Osteocyte (in vitro differentiated cells): ENCODE results near the gene COL7A1. TPM values are rescaled to one million over a fixed set of nuclear protein-coding genes. Genes with fewer than 3 reads are reported as not detected.

Experiments
- DNase-seq: peaks from one replicate; pipeline ENCODE4 v3.0.0; 2021; ENCODE audit warnings: mixed read lengths; ENCODE audit not compliant: unreplicated experiment; ENCODE audit errors: extremely low spot score
- H3K27ac Mint-ChIP-seq: one replicate; pipeline ENCODE4 v1.8.0; 2021; ENCODE audit warnings: mild to moderate bottlenecking, mixed read lengths; ENCODE audit not compliant: unreplicated experiment
- H3K27me3 Mint-ChIP-seq: one replicate; pipeline ENCODE4 v1.8.0; 2021; ENCODE audit warnings: mixed read lengths; ENCODE audit not compliant: unreplicated experiment
- H3K36me3 Mint-ChIP-seq: one replicate; pipeline ENCODE4 v1.8.0; 2021; ENCODE audit warnings: mixed read lengths; ENCODE audit not compliant: unreplicated experiment
- H3K4me1 Mint-ChIP-seq: one replicate; pipeline ENCODE4 v1.8.0; 2021; ENCODE audit warnings: mixed read lengths; ENCODE audit not compliant: unreplicated experiment
- H3K4me3 Mint-ChIP-seq: one replicate; pipeline ENCODE4 v1.8.0; 2021; ENCODE audit warnings: mild to moderate bottlenecking, moderate library complexity, mixed read lengths; ENCODE audit not compliant: unreplicated experiment
- H3K9me3 Mint-ChIP-seq: one replicate; pipeline ENCODE4 v1.8.0; 2021; ENCODE audit warnings: mixed read lengths; ENCODE audit not compliant: unreplicated experiment
- CTCF ChIP-seq: fragments of 200-600 bp; sonication (generic); IDR thresholded peaks from 2 replicates; pipeline ENCODE4 v1.5.0; 2021; ENCODE audit warnings: antibody characterized with exemption, mild to moderate bottlenecking, moderate library complexity
- total RNA-seq: library from RNA; stranded (reverse); gene quantifications from 2 replicates; pipeline ENCODE4 v1.2.1, GENCODE V29; 2021

The COL7A1 gene
- total RNA-seq, 1 donor from 2014 or later, result 16.6 TPM

GRCh38 chr3:48617559-48617958, 22.4 kb upstream of the COL7A1 start:
- H3K36me3 Mint-ChIP-seq, result no peaks in the 10 kb centered on the region
- no peaks in the 10 kb centered on the region for H3K27me3 Mint-ChIP-seq
- H3K9me3 Mint-ChIP-seq, result peaks cover 4% of the 10 kb centered on the region
- H3K4me1 Mint-ChIP-seq, result peaks cover 39% of the 10 kb centered on the region
- no peak overlapping the region for H3K4me3 Mint-ChIP-seq
- no peak for DNase-seq
- no peak for TF ChIP-seq CTCF
- H3K27ac Mint-ChIP-seq, result peak overlapping the region; percentile 94

- Mint-ChIP-seq H3K4me1 (peaks cover 26% of the 10 kb centered on the region), H3K27ac (peak overlapping the region; percentile 69), H3K27me3 (no peaks in the 10 kb centered on the region), H3K36me3 (no peaks in the 10 kb centered on the region), H3K9me3 (peaks cover 4% of the 10 kb centered on the region), H3K4me3 (no peak overlapping the region)
- no peak for DNase-seq
- TF ChIP-seq CTCF, result no peak
Observed at GRCh38 chr3:48614044-48614443, 18.9 kb upstream of the COL7A1 start.

- no peak overlapping the region for H3K27ac Mint-ChIP-seq
- peaks cover 7% of the 10 kb centered on the region for H3K36me3 Mint-ChIP-seq
- no peak for TF ChIP-seq CTCF
- H3K4me3 Mint-ChIP-seq, result no peak overlapping the region
- H3K9me3 Mint-ChIP-seq, result no peaks in the 10 kb centered on the region
- H3K4me1 Mint-ChIP-seq, result peaks cover 26% of the 10 kb centered on the region
- DNase-seq, result no peak
- H3K27me3 Mint-ChIP-seq, result no peaks in the 10 kb centered on the region
Observed at GRCh38 chr3:48612309-48612708, 17.2 kb upstream of the COL7A1 start.

GRCh38 chr3:48609088-48610005, 14.2 kb upstream of the COL7A1 start, which contains the start of gene UQCRC1:
TSS of gene UQCRC1 (minus strand) at chr3:48609646. CDS start at chr3:48609620, 26 bp downstream.
- peak; percentile 80 for TF ChIP-seq CTCF
- H3K27ac Mint-ChIP-seq, result peak within 1 kb of the TSS; percentile 98
- peak; percentile 99 for DNase-seq
- H3K4me1 Mint-ChIP-seq, result peaks cover 24% of the 10 kb centered on the region
- H3K27me3 Mint-ChIP-seq, result no peaks in the 10 kb centered on the region
- no peaks in the 10 kb centered on the region for H3K9me3 Mint-ChIP-seq
- H3K36me3 Mint-ChIP-seq, result peaks cover 22% of the 10 kb centered on the region
- peak within 1 kb of the TSS; percentile 99 for H3K4me3 Mint-ChIP-seq

GRCh38 chr3:48607519-48607918, 12.4 kb upstream of the COL7A1 start:
- no peak for DNase-seq
- H3K9me3 Mint-ChIP-seq, result no peaks in the 10 kb centered on the region
- H3K4me3 Mint-ChIP-seq, result no peak overlapping the region
- H3K27me3 Mint-ChIP-seq, result no peaks in the 10 kb centered on the region
- TF ChIP-seq CTCF, result no peak
- peaks cover 17% of the 10 kb centered on the region for H3K4me1 Mint-ChIP-seq
- no peak overlapping the region for H3K27ac Mint-ChIP-seq
- H3K36me3 Mint-ChIP-seq, result peaks cover 35% of the 10 kb centered on the region
